D721Med (cell line): Measurements from ENCODE around the gene TACR1.
"Not testable (repeated sequence)": the region's sequence is repeated elsewhere in the genome, so short reads cannot be mapped to it uniquely, and the experiment has no call there.

ENCODE experiments used
- DNase-seq: peaks from one replicate; pipeline ENCODE4 v3.0.0; 2011; ENCODE audit warnings: low spot score; ENCODE audit not compliant: insufficient read length
- FAIRE-seq: peaks from 2 replicates; lab custom pipeline; 2011; peaks lifted over from hg19 to GRCh38; lab: Jason Lieb, UNC
- TF ChIP-seq, protein P1 (sequence below): IDR thresholded peaks from 2 replicates; pipeline ENCODE4 v1.5.1; 2012; ENCODE audit warnings: mild to moderate bottlenecking, control low read depth; ENCODE audit not compliant: insufficient read depth; ENCODE audit errors: missing control alignments

The TACR1 gene

DNA sequence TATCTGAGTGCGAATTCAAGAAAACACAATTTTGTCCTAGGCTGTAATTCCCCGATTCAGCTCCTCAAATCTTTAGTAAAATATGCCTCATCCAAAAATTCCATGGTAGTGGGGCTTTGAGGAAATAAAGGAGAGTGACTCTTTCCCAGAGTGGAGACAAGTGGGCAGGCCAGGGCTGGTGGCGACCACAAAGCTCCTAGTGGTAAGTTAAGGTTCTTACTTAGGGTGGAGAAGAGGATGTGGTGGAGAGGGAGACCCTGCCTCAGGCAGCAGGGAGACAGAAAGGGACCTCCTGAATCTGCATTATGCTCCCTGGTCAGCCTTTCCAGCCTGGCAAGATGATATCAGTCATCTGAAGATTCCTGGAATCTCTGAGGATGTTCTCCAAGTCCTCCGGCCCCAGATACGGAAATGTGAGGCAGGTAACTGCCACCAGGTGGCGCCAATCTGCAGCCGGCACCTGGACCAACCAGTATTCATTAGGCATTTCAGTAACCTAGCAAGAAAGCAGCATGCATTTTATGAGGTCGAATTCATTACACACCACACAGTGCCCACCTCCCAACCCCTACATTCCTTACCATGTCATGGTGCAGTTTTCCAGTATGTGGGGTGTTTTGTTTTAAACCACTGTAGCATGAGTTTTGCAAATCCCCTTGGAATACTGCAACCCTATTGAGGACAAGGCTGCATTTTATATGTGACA, 134.5 kb downstream of the TACR1 start:
- DNase-seq (peak; percentile 30), FAIRE-seq (no peak)
- TF ChIP-seq, protein P1, sequence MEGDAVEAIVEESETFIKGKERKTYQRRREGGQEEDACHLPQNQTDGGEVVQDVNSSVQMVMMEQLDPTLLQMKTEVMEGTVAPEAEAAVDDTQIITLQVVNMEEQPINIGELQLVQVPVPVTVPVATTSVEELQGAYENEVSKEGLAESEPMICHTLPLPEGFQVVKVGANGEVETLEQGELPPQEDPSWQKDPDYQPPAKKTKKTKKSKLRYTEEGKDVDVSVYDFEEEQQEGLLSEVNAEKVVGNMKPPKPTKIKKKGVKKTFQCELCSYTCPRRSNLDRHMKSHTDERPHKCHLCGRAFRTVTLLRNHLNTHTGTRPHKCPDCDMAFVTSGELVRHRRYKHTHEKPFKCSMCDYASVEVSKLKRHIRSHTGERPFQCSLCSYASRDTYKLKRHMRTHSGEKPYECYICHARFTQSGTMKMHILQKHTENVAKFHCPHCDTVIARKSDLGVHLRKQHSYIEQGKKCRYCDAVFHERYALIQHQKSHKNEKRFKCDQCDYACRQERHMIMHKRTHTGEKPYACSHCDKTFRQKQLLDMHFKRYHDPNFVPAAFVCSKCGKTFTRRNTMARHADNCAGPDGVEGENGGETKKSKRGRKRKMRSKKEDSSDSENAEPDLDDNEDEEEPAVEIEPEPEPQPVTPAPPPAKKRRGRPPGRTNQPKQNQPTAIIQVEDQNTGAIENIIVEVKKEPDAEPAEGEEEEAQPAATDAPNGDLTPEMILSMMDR = peak; percentile 80

DNA sequence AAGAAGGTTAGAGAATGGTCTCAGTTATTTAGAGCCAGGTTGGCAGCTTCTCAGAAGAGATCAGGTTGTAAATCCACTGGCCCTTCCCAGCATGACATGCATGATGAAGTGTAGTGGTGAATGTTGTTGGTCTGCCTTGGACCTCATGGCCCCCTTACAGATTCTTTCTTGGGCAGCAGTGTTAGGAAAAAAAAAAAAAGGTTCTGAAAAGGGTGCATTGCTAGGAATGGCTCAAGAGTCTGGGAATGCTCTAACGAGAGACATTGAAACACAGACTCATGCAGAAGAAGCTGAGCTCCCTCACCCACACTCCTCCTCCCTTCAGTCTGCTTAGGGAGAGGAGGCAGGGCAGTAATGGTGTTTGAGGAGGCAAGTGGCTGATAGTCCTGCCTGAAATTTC, 135.4 kb downstream of the TACR1 start:
- FAIRE-seq (no peak), DNase-seq (no peak)
- TF ChIP-seq, protein P1 = no peak

DNA sequence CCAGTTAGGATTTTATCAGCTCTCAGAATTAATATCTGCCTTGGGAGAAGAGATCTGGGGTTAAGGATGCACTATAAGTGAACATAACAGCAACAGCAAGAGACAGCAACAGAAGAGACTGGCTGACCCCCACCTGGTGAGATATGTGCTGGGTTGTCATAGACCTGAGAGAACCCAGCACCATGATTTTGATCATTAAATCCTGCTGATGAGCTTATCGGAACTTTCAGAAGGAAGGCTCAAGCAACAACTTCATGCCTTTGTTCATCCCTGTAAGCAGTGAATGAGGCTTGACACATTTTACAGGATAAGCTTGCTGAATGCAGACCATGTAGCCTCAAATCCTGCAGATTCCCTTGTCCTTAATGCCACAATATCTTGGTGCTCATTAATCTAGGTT, 140.9 kb downstream of the TACR1 start:
- FAIRE-seq = no peak
- TF ChIP-seq, protein P1 = no peak
- no peak for DNase-seq

DNA sequence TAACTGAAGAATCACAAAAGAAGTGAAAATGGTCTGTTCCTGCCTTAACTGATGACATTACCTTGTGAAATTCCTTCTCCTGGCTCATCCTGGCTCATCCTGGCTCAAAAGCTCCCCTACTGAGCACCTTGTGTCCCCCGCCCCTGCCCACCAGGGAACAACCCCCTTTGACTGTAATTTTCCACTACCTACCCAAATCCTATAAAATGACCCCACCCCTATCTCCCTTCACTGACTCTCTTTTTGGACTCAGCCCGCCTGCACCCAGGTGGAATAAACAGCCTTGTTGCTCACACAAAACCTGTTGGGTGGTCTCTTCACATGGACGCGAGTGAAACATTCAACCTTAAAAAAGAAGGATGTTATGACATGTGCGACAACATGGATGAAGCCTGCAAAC, 142.2 kb downstream of the TACR1 start:
- not testable (repeated sequence) for FAIRE-seq, DNase-seq

DNA sequence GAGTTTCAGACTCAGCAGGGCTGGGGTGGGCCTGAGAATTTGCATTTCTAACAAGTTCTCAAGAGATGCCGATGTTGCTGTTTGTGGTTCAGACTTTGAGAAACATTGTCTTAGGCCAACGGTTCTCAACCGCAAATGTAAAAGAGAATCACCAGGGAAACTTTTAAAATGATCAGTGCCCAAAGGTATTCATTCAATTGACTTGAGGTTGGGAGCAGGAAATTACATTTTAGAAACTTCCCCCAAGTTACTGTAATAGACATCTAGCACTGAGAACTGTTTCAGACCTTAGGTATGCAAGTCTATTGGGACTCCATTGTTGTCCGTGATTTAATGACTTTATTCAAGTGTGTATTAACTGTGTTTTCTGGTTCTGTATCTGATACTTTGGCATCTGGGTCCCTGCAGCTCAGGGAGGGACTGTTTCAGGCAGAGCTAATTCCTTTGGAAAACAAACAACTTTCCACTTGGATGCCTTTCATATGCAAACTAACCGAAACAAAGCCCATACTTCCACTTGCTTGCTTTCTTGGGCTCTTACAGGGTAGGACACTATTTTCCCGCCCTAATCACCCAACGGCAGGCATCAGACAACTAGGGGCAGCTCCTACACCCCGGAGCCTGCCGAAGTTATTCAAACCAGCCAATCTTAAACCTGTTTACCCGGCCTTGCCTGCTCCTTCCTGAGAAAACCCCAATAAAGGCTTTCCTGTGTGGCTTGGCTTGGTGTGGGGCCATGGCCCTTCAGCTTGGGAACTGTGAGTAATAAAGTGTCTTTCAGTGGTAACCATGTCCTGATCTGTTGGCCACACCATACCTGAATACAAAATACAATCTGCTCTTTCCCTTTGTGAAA, 143.3 kb downstream of the TACR1 start:
- TF ChIP-seq, protein P1 = no peak
- FAIRE-seq (no peak), DNase-seq (no peak)

DNA sequence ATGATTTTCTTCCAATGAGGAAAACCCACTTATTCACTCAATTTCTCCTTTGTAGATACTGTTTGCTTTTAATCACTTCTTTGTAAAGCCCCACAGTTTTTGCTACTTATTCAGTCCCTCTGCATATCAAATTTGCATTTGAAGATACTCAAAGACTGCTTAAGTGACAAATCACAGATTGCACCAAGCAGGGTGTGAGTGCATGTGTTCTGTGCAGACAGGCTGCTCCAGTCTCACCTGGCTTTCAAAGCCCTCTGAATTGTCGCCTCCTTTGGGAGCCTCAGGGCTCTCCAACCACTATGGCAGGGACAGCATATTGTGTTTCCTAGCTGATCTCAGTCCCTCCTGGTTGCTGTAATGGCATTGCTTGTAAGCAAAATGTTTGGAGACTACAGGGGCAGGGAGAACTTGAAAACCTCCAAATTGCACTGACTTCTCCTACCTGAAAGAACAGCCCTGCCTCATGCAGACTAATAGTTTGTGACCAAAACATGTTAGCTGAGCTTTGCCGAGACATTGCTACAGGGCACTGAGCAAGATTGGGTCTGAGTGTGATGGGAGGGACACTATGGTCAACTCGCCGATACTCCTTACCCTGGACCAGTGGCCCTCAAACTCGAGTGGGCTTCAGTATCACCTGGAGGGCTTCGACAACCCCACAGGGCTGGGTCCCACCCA, 144.0 kb downstream of the TACR1 start:
- DNase-seq = no peak
- FAIRE-seq = no peak
- TF ChIP-seq, protein P1 = no peak

DNA sequence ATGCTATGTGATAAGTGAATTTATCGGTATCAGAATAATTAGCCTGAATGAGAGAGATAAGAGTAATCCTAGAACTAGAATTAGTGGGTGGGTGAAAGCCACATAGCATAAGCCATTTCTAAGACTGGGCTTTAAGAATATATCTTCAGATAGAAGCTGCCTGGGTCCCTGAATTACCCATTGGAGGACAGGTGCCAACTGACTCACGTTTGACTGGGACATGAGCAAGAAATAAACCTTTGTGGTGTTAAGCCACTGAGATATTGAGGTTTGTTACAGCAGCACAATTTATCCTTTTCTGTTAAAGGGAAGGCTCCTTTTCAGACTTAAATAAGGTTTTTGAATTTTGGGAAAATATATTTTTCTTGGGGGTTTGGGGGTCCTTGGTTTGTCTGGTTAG, 145.0 kb downstream of the TACR1 start:
- DNase-seq = no peak
- no peak for FAIRE-seq
- TF ChIP-seq, protein P1 = no peak
